ENCODE results near the gene PNPLA1. TPM values are rescaled to one million over a fixed set of nuclear protein-coding genes. Genes with fewer than 3 reads are reported as not detected.

PNPLA1 gene
- total RNA-seq, 1 experiment from 2014 or later: not detected

DNA sequence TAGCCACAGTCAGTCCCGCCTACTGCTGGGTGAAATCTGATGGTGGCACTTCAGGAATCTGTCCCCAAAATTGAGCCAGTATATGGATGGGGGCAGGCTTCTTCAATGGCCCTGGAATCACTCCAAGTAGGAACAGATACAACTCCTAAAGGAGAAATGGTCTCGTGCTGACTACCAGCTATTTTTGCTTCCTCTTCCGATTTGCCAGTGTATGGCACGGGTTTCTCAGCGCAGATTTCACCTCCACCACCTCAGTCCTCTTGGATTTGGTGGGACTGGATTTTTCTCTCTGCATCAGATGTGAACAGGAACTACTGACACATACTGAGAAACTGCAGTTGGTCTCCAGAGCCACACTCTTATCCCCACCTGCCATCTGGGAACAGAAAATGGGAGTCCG lies 27.2 kb downstream of the PNPLA1 start:
- H3K27me3 ChIP-seq (ENCODE audit: control insufficient read depth, insufficient read depth, low read length): no peaks in the 10 kb centered on the region; the same call in 1 of the 2 replicates
- no peak overlapping the region for H3K4me3 ChIP-seq (ENCODE audit: low read depth in 2 of 2, low read length in 2 of 2)
- ChIA-PET POLR2A (no interaction called here), CTCF (no interaction called here)
- TF ChIP-seq SIN3A (IDR thresholded peaks at IDR 0.05; ENCODE audit: borderline replicate concordance, insufficient read depth, low read depth, low read length): no peak
- TF ChIP-seq, protein P1, sequence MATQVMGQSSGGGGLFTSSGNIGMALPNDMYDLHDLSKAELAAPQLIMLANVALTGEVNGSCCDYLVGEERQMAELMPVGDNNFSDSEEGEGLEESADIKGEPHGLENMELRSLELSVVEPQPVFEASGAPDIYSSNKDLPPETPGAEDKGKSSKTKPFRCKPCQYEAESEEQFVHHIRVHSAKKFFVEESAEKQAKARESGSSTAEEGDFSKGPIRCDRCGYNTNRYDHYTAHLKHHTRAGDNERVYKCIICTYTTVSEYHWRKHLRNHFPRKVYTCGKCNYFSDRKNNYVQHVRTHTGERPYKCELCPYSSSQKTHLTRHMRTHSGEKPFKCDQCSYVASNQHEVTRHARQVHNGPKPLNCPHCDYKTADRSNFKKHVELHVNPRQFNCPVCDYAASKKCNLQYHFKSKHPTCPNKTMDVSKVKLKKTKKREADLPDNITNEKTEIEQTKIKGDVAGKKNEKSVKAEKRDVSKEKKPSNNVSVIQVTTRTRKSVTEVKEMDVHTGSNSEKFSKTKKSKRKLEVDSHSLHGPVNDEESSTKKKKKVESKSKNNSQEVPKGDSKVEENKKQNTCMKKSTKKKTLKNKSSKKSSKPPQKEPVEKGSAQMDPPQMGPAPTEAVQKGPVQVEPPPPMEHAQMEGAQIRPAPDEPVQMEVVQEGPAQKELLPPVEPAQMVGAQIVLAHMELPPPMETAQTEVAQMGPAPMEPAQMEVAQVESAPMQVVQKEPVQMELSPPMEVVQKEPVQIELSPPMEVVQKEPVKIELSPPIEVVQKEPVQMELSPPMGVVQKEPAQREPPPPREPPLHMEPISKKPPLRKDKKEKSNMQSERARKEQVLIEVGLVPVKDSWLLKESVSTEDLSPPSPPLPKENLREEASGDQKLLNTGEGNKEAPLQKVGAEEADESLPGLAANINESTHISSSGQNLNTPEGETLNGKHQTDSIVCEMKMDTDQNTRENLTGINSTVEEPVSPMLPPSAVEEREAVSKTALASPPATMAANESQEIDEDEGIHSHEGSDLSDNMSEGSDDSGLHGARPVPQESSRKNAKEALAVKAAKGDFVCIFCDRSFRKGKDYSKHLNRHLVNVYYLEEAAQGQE (IDR thresholded peaks at IDR 0.05; ENCODE audit: insufficient read depth in 1 of 2, low read depth in 2 of 2, low read length in 1 of 2): no peak
- TF ChIP-seq, protein P2, sequence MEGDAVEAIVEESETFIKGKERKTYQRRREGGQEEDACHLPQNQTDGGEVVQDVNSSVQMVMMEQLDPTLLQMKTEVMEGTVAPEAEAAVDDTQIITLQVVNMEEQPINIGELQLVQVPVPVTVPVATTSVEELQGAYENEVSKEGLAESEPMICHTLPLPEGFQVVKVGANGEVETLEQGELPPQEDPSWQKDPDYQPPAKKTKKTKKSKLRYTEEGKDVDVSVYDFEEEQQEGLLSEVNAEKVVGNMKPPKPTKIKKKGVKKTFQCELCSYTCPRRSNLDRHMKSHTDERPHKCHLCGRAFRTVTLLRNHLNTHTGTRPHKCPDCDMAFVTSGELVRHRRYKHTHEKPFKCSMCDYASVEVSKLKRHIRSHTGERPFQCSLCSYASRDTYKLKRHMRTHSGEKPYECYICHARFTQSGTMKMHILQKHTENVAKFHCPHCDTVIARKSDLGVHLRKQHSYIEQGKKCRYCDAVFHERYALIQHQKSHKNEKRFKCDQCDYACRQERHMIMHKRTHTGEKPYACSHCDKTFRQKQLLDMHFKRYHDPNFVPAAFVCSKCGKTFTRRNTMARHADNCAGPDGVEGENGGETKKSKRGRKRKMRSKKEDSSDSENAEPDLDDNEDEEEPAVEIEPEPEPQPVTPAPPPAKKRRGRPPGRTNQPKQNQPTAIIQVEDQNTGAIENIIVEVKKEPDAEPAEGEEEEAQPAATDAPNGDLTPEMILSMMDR (IDR thresholded peaks at IDR 0.05): no peak
- TF ChIP-seq TCF7L2 (IDR thresholded peaks at IDR 0.05; ENCODE audit: low read depth, low read length): no peak
- TF ChIP-seq POLR2AphosphoS5 (IDR thresholded peaks at IDR 0.05; ENCODE audit: low read depth, low read length): no peak
- intact Hi-C loops (cut with micrococcal nuclease; ENCODE audit: unreplicated experiment): no loop called here
- no peaks in the 10 kb centered on the region for H3K9me3 ChIP-seq (ENCODE audit: control insufficient read depth, insufficient read depth, low read depth, low read length)
- DNase-seq (ENCODE audit: low read depth, low spot score) (no peak), ATAC-seq (no peak)
- BruUV-seq (replicated peaks): no TSS peak
- in situ Hi-C loops (cut with HindIII; ENCODE audit: low pct_unique_long_range_greater_than_20kb, low sequenced_read_pairs): no loop called here
- H3K4me1 ChIP-seq (ENCODE audit: control insufficient read depth, insufficient read depth, low read length): no peaks in the 10 kb centered on the region
- H3K27ac ChIP-seq (ENCODE audit: low read length): no peak overlapping the region
- H3K36me3 ChIP-seq (ENCODE audit: control insufficient read depth, insufficient read depth, low read length): no peaks in the 10 kb centered on the region

DNA sequence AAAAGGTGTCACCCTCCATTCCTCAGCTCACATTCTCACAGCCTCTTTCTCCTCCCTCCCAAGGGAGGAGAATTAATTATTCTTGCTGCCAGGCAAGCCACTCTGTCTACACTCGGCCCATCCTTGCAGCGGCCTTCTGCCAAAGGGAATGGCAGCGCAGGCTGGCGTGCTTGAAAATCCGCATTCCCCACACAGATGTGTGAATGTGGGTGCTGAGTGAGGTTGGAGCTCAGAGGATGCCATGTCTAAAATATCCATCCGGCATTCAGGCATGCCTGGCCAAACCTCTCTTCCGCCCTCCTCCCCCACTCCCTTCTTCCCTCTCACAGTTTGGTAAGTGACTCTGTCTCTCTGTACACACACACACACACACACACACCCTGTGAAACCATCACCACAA lies 27.7 kb downstream of the PNPLA1 start:
- Histone ChIP-seq H3K27ac (ENCODE audit: low read length) (no peak overlapping the region), H3K4me1 (ENCODE audit: control insufficient read depth, insufficient read depth, low read length) (no peaks in the 10 kb centered on the region), H3K4me3 (ENCODE audit: low read depth in 2 of 2, low read length in 2 of 2) (no peak overlapping the region), H3K27me3 (ENCODE audit: control insufficient read depth, insufficient read depth, low read length) (no peaks in the 10 kb centered on the region; the same call in 1 of the 2 replicates), H3K9me3 (ENCODE audit: control insufficient read depth, insufficient read depth, low read depth, low read length) (no peaks in the 10 kb centered on the region), H3K36me3 (ENCODE audit: control insufficient read depth, insufficient read depth, low read length) (no peaks in the 10 kb centered on the region)
- TF ChIP-seq, protein P1 (IDR thresholded peaks at IDR 0.05; ENCODE audit: insufficient read depth in 1 of 2, low read depth in 2 of 2, low read length in 1 of 2): no peak
- TF ChIP-seq SIN3A (IDR thresholded peaks at IDR 0.05; ENCODE audit: borderline replicate concordance, insufficient read depth, low read depth, low read length) (no peak), POLR2AphosphoS5 (IDR thresholded peaks at IDR 0.05; ENCODE audit: low read depth, low read length) (no peak), TCF7L2 (IDR thresholded peaks at IDR 0.05; ENCODE audit: low read depth, low read length) (no peak)
- TF ChIP-seq, protein P2 (IDR thresholded peaks at IDR 0.05): no peak
- DNase-seq (ENCODE audit: low read depth, low spot score) (no peak), ATAC-seq (no peak)
- in situ Hi-C loops (cut with HindIII; ENCODE audit: low pct_unique_long_range_greater_than_20kb, low sequenced_read_pairs) (no loop called here), intact Hi-C loops (cut with micrococcal nuclease; ENCODE audit: unreplicated experiment) (no loop called here)
- CTCF ChIA-PET: no interaction called here
- POLR2A ChIA-PET: no interaction called here
- no TSS peak for BruUV-seq (replicated peaks)
